Stimulated activated CD4-positive, alpha-beta T cell treated with anti-CD3 and anti-CD28 coated beads, TNF-alpha, amount 100 ng/mL, for 48 hours (primary cell): ENCODE data around the gene CDH16.

Experiments
- DNase-seq, 3 donors: peaks; one replicate each; pipeline ENCODE4 v3.0.0-alpha.2; 2020; ENCODE audit warnings: low read depth in 3 of 3

Gene CDH16

DNA sequence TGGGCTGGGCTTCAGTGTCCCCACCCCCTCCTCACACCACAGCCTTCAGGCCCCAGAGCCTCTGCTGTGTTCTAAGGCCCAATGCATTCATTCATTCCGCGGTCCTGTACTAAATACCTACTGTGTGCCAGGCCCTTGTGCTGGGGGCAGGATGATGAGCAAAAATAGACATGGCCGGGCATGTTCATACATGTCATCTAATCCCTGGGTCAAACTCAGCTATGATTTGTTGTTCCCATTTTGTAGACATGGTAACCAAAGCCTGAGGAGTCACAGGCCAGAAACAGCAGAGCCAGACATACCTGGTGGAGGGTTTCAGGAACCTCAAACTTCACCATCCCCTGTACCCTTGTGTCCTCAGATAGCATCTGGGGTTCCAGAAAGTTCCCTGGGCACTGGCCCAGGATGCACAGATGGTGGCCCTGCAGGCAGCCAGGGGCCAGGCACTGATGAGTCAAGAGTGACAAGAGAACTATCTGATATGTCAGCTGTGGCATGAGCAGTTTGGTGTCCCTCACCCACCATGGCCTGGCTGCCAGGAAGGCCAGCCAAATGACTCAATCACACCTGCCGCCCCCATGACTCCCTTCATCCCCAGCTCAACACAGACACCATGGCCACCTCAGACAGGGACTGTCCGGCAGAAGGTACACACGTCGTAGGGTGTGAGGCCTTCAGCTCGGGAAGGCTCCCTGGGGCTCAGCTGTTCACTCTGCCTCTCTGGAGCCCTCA is 9.4 kb upstream of the CDH16 start:
- no peak for DNase-seq

DNA sequence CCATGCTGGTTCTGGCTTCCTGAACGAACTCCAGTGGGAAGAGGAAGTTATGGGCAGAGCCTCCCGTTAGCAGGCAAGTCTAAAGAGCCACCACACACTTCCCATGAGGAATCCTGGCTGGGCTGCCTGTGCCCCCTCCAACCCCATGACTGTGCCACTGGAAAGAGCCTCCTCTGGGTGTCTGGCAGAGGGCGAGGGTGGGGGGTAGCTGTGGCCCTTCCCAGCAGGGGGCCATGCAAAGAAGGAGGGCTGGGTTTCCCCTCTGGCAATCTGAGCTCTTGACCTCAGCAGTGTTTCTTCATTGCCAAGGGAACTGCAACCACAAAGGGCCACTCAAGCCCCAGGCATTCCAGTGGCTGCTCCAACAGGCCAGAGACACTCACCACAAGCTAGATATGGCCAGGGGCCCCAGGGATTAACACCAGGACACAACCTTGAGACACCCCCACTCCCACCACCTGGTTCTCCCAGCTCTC is 8.3 kb upstream of the CDH16 start:
- no peak for DNase-seq

- DNase-seq = no peak
These were observed 7.7 kb upstream of the CDH16 start for GRCh38 chr16:66926171-66926947.

DNA sequence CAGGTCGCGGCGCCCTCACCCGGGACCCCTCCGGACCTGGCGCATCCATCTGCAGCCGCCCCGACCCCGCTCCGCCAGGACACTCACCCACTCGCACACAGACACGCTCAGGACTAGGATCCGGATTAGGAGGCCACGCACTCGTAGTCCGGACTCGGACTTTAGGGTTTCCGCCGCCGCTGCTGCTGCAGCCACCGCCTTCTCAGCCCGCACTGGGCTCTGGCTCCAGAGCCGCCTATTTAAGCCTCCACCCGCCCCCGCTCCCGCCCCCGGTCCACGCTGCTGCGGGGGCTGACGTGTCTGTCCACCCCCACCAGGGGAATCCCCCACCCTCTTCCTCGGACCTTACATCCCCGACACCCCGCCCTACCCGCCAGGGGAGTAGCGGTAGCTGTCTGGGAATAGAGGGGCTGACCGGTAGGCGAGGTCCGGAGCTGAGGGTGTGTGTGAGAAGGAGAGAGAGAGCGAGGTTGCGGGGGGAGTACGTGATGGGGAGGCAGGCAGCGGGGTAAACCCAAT is 6.7 kb upstream of the CDH16 start, which contains the start of gene RRAD:
Gene RRAD, minus strand, starts transcription at position 214 of the 519 bp plus-strand sequence. CDS start 356 bp downstream, outside the sequence.
- DNase-seq = no peak

- DNase-seq = peak in 1 of 3 donors; percentile 36
These were observed 6.0 kb upstream of the CDH16 start for GRCh38 chr16:66924527-66925321.

GRCh38 chr16:66923866-66924265 is 5.2 kb upstream of the CDH16 start:
- DNase-seq = no peak

- DNase-seq = no peak
These were observed 4.6 kb upstream of the CDH16 start for GRCh38 chr16:66923247-66923731.

DNA sequence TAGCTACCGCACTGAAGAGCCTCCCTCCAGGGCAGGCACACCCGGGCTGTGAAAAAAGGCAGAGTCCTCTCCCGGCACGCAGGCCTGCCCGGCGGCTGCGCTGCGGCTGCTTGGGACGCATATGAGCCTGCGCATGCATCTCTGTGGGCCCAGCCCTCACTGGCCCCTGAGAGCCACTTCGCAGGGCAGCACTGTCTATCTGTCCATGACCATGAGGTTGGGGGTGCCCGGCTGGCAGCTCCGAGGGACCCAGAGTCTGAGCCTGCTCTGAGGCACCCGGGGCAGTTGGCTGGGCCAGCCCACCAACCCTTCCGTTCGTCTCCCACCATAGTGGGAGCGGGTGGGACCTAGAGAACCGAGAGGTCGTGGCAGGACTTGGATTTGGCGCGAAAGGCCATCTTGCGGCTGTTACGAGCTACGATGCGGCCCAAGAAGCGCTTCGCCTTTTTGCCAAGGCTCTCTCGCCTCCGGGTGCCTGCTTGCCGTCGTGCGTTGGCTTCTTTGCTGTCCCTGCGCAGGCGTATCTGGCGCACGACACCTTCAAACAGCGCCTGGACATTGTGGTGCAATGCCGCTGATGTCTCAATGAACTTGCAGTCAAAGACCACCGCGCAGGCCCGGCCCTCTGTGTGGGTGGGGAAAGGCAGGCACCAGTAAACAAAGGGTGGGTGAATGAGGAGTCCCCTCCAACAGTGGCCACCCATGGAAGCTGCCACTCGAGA is 3.2 kb upstream of the CDH16 start:
- no peak for DNase-seq

GRCh38 chr16:66920924-66921680 is 2.4 kb upstream of the CDH16 start:
- no peak for DNase-seq

DNA sequence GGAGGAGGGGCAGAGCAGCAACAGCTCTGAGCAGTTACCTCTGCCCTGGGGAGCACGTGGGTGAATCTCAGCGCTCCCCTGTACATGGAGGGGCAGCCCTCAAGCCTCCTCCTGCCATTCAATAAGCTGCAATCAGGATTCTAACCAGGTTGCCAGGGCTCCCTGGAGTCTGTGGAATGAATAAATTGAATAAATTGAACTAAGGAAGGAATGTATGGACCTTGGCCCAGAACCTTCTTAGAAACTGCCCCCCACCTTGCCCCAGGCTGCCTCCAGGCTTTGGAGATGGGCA is 1.6 kb upstream of the CDH16 start:
- DNase-seq = no peak

GRCh38 chr16:66919569-66920298 is 1.0 kb upstream of the CDH16 start:
- no peak for DNase-seq

- DNase-seq = no peak
These were observed 330 bp downstream of the CDH16 start for GRCh38 chr16:66918355-66918754.

DNA sequence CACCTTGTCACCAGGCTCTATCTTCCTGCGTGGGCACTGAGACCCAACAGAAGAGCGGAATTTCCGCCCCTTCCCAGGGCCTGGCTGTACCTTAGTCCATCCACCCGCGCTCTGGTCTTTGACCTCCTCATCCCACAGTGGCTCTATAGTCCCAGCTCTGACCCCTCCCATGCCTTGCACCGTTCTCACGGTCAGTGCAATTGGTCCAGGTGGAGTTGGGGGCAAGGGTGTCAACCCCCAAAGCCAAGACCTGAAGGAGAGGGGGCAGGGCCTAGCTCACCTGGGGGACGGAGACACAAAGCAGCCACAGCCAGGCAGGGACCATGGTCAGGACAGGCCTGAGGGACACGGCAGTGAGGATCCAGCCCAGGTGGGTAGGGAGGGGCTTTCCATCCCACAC is 944 bp downstream of the CDH16 start:
- DNase-seq = no peak

DNA sequence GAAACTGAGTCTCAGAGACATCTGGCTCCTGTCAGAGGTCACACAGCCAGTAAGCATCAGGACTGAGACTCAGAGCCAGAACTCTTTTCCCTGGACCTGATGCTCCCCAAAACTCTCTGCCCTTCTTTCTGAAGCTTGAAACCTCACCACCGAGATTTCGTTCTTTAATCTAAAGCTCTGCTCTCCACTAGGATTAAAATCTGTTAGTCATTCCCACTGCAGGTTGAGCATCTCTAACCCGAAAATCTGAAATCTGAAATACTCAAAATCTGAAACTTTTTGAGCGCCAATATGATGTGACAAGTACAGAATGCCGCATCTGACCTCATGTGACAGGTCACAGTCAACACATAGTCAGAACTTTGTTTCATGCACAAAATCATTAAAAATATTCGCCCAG is 2.2 kb downstream of the CDH16 start:
- no peak for DNase-seq

GRCh38 chr16:66915041-66915440 is 3.6 kb downstream of the CDH16 start:
- DNase-seq = no peak

DNA sequence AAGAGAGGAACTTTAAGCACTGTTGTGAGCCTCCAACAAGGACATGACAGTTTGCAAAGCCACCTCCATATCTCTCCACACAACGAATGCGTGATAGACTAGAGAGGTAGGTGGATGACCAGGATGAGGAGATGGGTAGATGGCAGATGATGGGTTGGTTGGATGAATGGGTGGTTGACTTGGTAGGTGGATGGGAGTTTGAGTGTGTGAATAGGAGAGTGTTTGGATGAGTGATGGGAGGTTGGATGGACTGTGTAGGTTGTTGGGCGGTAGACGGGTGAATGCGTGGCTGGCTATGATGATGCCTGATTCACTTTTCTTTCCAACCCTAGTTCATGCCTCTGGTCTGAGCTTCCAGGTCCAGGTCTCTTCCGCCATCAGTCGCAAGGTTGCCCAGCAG is 4.1 kb downstream of the CDH16 start:
- DNase-seq = no peak

- no peak for DNase-seq
These were observed 5.0 kb downstream of the CDH16 start for GRCh38 chr16:66913711-66914110.

DNA sequence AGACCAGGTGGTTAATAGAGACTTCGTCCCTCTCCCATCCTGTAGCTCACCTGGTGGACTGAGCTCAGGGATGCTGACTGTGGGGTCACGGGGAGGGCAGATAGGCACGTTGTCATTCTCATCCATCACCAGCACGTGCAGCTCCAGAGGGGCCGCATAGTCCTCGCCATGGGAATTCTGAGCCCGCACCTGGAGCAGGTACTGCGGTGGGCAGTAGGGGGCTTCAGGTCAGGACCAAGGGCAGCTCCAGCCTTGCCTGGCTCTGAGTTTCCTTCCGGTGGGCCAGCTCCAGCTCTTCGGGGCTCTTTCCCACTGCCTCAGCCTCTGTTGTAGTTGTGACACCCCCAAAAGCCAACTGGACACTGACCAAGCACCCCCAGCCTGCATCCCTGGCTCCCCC is 5.6 kb downstream of the CDH16 start:
- DNase-seq = no peak

DNA sequence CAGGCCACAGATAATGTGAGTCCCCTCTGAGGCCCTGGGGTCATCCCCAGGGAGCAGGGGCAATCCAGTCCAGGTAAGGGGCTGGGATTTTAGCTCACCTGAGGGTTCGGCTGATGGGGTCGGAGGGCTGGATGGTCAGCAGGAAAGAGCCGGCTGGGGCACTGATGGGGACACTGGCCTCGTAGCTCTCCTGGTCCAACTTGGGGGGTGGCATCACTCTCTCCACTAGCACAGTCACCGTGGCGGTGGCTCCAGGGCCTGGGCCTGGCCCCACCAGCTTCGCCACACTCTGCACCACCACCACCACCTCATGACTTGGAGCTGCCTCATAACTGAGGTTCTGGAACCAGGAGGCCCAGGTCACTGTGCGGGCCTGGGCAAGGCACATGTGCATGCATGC is 6.9 kb downstream of the CDH16 start:
- DNase-seq = no peak

- no peak for DNase-seq
These were observed 7.6 kb downstream of the CDH16 start for GRCh38 chr16:66911112-66911511.
